GM20431 (cell line): ENCODE data around the gene PRND.
"Not testable (repeated sequence)": the region's sequence is repeated elsewhere in the genome, so short reads cannot be mapped to it uniquely, and the experiment has no call there.

Experiments
- in situ Hi-C: fragments of 300-500 bp; cut with MseI, MboI; formaldehyde crosslinking; loops from one replicate; pipeline ENCODE4 v1.15.0; 2020; ENCODE audit warnings: low sequenced_read_pairs; ENCODE audit not compliant: unreplicated experiment

Gene PRND

DNA sequence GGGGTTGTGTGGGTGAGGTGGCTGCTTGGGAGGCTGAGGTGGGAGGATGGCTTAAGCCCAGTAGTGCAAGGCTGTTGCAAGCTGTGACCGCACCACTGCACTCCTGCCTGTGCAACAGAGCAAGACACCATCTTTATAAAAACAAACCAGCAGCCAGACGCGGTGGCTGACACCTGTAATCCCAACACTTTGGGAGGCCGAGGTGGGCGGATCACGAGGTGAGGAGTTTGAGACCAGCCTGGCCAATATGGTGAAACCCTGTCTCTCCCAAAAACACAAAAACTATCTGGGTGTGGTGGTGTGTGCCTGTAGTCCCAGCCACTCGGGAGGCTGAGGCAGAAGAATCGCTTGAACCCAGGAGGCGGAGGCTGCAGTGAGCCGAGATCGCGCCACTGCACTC is 14.8 kb upstream of the PRND start:
- in situ Hi-C loops, result not testable (repeated sequence)

DNA sequence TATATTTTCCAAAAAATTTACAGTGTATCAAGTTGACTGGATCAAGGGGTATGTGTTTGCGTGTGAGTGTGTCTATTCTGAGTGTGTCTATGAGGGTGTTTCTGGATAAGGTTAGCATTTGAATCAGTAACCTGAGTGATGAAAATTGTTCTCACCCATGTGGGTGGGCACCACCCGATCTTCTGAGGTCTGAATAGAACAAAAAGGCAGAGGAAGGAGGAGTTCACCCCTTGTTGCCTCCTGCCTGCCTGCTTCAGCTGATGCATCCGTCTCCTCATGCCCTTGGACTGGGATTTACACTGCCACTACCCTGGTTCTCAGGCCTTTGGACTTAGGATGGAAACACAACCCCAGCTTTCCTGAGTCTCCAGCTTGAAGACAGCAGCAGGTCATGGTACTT is 13.7 kb upstream of the PRND start:
- in situ Hi-C loops, result no loop called here

DNA sequence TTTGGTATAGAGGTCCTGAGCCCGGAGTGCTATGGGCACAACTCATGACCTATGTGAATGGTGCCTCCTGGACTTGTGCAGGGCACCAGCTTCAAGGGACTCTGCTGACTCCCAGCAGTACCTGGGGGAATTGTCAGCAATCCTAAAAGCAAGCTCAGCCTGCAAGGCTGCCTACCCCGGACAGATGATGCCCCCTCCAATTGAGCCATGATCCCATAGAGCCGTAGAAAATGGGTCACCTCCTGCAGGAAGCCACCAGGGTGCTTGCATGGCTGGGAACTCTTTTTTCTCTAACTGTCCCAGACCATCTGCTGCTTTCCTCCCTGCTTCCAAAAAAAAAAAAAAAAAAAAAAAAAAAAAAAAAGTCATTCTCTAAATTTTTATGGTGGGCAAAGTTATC is 12.9 kb upstream of the PRND start:
- in situ Hi-C loops, result no loop called here

DNA sequence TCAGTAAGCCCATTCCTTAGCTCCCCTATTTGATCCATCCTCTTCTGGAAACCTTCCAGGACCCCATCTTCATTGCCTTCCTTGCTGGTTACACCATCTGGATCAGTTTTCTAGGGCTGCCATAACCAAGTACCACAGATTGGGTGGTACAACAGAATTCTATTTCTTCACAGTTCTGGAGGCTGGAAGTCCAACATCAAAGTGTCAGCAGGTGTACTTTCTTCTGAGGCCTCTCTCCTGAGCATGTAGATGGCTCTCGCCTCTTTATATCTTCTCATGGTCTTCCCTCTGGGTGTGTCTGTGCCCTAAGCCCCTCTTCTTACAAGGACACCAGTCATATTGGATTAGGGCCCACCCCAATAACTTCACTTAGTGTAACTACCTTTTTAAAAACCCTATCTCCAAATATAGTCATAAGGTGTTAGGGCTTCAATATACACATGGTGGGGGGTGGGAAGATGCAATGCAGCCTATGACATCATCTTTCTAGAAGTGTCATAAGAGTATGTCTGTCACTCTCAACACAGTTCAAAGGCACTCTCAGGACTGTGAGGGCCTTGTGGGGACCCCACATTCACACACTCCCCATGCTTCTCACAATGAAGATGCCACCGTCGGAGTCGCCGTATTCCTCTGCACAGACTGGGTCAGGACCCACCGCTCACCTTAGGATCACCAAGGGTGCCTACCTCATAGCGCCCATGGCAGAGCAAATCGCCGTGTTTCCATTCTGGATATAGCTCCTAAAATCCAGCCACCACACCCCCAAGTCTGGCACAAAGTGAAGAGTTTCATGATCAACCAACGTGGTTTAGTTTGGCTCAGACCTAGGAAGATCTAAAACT is 12.2 kb upstream of the PRND start:
- in situ Hi-C loops, result no loop called here

DNA sequence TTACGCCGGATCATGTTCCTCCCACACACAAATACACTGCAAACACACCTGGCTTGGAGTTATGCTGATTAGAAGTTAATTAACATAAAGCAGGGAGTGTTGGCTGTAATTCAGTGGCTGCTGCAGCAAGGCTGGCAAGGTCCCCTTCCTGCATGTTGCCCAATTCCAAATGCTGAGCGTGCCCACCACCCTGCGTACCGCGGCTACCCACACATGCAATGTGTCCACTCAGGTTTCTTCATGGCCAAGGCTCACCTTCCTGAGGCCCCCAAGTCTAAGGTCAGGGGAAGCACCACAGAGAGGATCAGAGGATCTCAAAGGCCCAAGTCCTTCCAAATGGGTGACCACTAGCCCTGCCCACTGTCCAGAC is 11.6 kb upstream of the PRND start:
- in situ Hi-C loops, result no loop called here

DNA sequence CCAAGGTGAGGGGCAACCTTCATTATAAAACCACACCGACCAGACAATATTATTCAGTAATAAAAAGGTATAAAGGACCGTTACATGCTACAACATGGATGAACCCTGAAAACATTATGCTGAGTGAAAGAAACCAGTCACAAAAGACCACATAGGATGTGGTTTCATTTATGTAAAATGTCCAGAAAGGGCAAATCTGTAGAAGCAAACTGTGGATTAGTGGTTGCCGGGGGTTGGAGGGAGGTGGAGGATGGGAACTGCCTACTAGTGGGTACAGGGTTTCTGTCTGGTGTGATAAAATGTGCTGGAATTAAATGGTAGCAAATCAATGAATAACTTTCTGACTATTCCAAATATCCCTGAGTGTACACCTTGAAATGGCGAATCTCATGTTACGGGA is 10.2 kb upstream of the PRND start:
- in situ Hi-C loops, result no loop called here

DNA sequence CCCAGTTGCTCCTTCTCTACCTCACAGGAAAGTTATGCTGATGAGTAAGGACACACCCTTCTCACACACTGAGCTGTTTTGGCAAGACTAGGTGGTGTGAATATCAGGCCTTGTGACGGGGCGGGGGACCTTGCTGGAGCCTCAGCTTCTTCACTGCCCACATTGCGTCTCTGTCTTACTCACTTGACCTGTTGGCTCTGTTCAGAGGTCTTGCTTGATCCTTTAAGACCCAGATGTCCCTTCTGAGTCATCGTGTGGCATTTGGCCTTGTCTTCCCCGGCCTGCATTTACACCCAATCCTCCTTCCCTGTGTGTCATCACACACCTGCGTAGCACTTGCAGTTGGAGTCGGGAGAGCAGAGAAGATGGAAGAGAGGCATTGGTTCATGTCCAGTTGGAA is 8.3 kb upstream of the PRND start:
- in situ Hi-C loops, result no loop called here

DNA sequence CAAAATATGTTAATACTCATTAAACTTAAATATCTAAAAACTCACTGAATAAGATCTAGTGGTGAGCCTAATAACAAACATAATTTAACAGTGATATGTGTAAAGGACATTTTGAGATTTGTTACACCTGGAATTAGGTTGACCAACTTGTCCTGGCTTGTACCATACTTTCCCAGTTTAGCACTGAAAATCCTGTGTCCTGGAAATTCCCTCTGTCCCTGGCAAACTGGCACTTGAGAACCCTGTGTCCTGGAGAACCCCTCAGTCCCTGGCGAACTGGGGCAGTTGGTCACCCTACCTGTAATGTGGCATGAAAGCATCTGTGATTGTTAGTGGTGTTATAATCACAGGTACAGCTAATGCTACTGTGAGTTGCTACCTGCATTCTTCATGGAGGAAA is 6.9 kb upstream of the PRND start:
- in situ Hi-C loops, result loop anchor here (5.0 kb wide), 1 partner anchor 98 kb away; no protein-coding TSS in a partner anchor

DNA sequence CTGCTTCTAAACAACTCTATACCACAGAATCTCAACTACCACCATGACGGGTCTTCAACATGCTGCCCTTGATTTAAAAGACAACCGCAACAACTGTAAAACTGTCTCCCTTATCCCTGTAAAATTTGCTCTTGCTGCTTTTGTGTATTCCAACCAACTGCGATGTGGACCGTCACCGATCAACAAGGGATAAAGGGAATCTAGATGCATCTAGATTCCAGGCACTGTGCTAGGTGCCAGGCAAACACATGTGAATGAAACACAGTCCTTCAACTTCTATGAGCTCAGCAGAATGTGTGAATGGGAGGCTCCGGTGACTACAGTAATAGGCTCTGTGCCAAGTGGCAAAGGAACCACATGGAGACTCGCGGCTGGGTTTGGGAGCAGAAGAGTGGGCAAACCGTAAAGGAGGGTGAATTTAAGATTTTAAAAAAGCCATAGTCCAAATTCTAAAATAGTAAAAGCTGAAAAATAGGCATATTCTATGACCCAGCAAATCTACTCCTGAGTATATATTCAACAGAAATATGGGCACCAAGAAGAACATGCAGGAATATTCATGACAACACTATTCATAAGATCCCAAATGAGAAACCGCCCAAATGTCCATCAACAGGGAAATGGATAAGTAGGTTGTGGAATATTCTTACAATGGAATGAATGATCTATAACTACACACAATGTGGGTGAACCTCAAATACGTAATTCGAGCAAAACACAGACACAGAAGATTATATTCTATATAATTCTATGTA is 3.7 kb upstream of the PRND start:
- in situ Hi-C loops, result loop anchor here (5.0 kb wide), 1 partner anchor 101 kb away; no protein-coding TSS in a partner anchor

DNA sequence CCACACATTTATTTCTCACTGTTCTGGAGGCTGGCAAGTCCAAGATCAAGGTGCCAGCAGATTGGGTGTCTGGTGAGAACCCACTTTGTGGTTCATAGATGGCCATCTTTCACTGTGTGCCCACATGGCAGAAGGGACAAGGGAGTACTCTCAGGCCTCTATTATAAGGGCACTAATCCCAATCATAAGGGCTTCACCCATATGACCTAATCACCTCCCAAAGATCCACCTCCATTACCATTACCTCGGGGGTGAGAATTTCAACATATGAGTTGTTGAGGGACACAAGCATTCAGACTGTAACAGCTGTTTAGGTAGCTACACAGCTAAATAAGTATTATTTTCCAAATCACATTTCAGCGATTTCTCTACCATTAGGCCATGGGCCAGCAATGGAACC is 2.5 kb upstream of the PRND start:
- in situ Hi-C loops, result loop anchor here (5.0 kb wide), 1 partner anchor 102 kb away; no protein-coding TSS in a partner anchor

DNA sequence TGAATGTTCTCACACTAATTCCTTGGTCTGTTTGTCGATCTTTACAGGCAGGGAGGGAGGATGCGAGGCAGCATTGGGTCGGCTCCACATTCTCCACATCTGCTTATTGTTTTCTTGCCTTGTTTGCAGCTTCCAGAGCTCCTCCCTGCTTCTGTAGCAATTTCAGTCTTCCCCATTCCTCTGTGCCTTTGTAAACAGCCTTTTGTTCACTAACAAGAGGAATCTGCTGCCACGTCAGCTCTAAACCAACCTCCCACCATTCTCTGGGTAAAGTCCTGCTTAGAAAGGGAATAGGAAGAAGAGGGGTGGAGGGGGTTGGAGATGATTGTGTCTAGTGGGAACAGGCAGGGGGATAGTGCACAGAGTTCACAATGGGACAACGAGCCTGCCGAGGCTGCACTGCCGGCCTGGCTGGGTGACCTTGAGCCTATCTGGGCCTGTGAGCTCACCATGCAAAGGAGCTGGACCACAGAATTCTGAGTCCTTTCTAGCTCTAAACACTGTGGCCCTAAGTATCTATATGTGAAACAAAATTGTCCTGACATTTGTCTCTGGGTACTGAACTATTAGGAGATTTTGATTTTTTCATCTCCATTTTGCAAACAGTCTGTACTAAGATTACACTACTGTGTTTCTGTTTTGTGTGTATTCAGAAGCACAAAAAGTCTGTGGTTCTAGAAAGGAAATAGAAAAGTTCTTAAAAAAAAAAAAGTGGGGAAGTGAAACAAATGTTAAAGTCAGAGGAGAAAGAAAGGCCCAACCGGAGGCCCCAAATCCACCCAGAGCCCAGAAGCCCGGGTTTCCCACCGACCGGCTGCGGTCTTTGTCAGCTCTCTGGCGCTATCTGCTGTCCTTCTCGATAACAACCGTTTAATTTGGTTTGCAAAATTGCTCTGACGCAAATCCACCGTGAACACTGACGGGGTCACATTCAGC is 1.4 kb upstream of the PRND start:
- in situ Hi-C loops, result no loop called here

DNA sequence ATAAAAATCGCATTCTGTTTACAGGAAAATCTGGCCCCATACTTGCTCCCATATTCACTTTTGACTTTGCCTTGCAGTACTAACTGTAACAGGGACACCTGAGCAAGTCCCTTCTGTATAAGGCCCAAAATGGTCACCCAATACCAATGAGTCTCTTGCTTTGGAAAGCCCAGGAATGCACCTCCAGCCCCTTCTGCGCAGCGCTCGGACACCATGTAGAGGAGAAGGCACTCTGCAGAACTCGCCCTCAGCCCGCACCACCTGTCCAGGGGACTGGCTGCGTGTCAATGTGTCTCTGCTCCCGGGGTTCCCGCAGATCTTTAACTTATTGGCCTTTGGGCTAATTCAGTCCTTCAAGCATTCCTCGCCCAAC is 746 bp upstream of the PRND start:
- in situ Hi-C loops, result no loop called here

DNA sequence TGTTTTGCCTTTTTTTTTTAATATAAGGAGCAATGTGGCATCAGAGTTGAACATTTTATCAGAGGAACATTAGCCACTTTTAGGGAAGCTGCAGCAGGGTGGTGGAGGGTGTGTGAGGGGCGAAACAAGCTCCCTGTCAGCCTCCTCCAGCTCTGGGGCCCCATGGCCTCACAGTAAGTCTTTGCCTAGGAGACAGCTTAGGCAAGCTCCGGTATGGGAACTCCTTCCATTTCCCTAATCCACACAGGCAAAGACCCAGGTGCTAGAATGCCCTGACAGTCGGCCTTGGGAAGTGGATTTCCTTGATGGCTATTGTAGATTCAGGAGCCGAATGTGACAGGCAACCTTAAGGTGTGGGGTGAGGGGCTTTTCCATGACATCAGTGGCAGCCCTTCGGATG is 862 bp downstream of the PRND start:
- in situ Hi-C loops, result no loop called here

DNA sequence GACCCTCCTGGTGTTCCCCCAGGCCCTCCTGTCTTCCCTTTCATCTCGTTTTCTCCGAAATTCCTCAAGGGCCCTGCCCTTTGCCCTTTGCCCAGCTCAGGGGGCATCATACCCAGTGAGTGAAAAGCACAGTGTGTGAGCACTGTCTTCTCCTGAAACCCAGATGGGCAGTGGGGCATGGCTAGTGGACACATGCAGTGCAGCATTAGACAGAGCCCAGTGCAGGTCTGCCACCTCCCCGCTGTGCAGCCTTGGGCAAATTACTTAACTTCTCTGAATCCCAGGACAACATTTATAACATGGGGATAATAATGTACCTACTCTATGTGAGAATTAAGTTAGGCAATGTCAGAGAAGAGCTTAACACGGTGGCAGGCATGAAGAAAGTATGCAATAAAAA is 1.3 kb downstream of the PRND start:
- in situ Hi-C loops, result no loop called here

DNA sequence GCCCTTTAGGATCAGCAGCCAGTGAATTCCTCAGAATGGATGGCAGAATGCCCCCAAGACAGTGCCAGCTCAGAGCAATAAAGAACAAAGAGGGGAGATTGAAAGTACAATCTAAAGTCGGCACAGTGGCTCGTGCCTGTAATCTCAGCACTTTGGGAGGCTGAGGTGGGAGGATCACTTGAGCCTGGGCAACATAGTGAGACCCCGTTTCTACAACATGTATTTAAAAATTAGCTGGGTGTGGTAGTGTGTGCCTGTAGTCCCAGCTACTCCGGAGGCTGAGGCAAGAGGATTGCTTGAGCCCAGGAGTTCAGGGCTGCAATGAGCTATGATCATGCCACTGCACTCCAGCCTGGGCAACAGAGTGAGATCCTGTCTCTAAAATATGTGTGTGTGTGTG is 1.8 kb downstream of the PRND start:
- in situ Hi-C loops, result not testable (repeated sequence)

DNA sequence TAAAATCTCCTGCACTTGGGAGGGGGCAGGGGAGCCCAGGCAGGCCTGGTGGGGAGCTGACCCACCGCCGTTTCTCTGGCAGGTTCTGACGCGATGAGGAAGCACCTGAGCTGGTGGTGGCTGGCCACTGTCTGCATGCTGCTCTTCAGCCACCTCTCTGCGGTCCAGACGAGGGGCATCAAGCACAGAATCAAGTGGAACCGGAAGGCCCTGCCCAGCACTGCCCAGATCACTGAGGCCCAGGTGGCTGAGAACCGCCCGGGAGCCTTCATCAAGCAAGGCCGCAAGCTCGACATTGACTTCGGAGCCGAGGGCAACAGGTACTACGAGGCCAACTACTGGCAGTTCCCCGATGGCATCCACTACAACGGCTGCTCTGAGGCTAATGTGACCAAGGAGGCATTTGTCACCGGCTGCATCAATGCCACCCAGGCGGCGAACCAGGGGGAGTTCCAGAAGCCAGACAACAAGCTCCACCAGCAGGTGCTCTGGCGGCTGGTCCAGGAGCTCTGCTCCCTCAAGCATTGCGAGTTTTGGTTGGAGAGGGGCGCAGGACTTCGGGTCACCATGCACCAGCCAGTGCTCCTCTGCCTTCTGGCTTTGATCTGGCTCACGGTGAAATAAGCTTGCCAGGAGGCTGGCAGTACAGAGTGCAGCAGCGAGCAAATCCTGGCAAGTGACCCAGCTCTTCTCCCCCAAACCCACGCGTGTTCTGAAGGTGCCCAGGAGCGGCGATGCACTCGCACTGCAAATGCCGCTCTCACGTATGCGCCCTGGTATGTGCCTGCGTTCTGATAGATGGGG is 3.0 kb downstream of the PRND start:
- in situ Hi-C loops, result loop anchor here (25.0 kb wide), 1 partner anchor 363 kb away; no protein-coding TSS in a partner anchor

DNA sequence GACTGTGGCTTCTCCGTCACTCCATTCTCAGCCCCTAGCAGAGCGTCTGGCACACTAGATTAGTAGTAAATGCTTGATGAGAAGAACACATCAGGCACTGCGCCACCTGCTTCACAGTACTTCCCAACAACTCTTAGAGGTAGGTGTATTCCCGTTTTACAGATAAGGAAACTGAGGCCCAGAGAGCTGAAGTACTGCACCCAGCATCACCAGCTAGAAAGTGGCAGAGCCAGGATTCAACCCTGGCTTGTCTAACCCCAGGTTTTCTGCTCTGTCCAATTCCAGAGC is 3.5 kb downstream of the PRND start:
- in situ Hi-C loops, result loop anchor here (25.0 kb wide), 1 partner anchor 362 kb away; no protein-coding TSS in a partner anchor

DNA sequence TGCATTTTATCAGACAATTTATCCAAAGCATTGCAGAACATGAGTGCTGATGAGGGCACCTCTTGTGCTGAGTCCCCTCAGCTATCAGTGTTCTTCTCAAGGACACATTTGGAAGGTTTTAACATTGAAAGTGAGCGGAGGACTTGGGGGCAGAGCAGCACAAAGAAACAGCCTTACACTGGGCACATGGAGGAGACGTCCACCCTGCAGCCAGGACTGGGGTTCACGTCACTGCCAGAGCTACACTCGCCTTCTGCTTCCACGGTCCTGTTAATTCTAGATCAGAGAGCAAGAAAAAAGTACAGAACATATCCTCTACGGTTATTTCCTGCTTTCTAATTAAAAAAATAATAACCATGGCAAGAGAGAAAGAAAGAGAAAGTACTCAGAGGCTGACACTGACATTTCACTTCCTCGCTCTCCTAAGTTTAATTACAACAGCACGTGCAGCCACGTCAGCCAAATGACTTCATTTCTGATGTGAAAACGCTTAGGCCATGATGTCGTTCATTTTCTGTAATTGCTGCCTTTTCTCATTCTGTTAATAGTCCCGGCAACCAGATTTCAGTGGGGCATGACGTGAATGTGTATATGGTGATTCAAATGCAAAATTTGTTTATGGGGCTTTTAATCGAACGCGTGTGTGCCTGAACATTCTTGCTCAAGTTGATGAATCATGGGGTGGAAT is 5.1 kb downstream of the PRND start:
- in situ Hi-C loops, result loop anchor here (25.0 kb wide), 1 partner anchor 360 kb away; no protein-coding TSS in a partner anchor
